Activated CD8-positive, alpha-beta memory T cell treated with anti-CD3 and anti-CD28 coated beads for 1 hour (primary cell): ENCODE data around the gene SETD2.
"Not testable (repeated sequence)": the region's sequence is repeated elsewhere in the genome, so short reads cannot be mapped to it uniquely, and the experiment has no call there.

Experiments
- DNase-seq, 2 donors: peaks; one replicate each; pipeline ENCODE4 v3.0.0-alpha.2; 2020; ENCODE audit warnings: low read depth in 1 of 2; ENCODE audit errors: extremely low read depth in 1 of 2

Gene SETD2

GRCh38 chr3:47104259-47104658 is 59.7 kb downstream of the SETD2 start:
- no peak for DNase-seq

- no peak for DNase-seq
Observed at GRCh38 chr3:47103619-47104018, 60.3 kb downstream of the SETD2 start.

- no peak for DNase-seq
Observed at GRCh38 chr3:47102081-47102600, 61.8 kb downstream of the SETD2 start.

DNA sequence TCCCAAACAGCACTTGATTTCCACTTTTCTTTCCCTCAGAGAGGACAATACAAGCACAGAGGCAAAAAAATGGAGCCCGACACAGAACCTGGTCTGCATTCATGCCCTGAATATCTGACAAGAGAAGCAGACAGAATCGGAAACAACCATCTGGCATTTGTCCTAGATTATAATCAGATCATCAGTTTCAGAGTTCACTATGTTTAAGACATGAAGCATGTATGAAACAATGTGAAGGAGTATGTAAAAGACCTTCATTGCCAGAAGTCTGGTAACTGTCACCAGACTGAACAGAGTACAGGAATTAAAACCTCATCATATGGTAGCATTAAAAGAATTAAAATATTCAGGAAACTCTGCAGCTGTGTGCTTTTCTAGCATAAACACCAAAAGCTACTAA is 65.0 kb downstream of the SETD2 start:
- DNase-seq: no peak

DNA sequence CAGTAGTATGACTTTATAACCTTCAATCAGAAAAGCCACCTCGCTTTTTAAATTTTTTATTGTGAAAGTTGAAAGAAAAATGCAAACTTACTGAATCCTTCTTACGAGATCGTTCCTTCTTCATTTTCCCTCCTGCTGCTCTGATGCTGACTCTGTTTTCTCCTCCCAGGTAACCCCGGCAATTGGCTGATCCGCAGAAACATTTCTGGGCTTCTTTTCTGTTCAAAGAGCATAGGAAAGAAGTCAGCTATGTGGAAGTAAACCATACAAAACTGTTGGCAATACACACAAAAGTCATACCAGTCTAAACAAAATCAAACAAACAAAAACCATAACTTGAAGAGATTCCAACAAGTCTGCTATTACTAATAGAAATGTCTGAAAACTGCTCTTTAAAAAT is 66.0 kb downstream of the SETD2 start:
- DNase-seq: no peak

DNA sequence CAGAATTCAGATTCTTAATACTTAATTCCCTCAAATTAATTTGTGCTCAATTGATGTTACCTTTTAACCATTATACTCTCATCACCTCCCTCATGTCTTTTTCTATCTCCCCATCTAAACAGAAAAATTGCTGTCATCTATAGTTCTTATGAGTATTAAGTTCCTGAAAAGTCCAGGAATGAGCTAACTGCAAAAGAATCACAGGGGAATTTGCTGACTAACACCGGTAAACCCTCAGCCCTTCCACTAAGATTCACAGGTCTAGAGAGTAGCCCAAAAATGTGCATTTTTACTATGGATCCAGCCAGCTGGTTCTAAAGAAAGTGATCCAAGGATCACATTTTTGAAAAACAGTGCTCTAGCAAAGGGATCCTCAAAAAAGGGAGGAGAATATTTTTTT is 67.0 kb downstream of the SETD2 start:
- no peak for DNase-seq

DNA sequence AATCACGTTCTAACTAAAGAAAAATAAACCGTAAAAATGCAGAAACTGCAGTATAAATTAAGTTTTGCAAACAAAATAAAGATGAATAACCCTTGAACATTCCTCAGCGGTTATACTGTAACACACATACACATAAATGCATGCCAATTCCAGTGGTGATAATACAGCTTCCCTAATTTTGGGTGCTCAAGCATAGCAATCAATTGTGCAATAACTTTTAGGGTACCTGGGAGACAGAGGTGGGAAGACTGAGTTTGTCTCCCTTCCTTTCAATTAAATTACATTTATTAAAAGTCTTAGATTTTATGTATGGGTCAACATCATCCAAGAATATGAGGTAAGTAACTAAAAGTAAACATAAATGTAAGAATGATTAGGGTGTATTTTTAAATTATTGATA is 71.8 kb downstream of the SETD2 start:
- DNase-seq: no peak

DNA sequence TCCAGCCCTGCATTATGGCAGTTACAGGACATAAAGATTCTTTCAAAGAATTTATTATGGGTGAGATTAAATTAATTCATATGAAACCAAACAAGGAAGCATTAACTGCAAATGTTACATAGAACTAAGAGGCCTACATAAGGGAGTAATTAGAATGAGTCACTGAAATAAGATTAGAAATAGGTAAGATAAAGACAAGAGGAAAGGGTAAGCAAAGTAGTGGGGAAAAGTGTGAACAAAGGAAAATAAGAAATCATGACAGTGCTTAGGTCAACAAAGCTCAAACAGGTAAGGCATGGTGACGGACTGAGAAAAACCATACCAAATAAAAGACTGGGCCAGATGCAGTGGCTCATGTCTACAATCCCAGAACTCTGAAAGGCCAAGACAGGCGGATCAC is 74.3 kb downstream of the SETD2 start:
- DNase-seq: no peak

DNA sequence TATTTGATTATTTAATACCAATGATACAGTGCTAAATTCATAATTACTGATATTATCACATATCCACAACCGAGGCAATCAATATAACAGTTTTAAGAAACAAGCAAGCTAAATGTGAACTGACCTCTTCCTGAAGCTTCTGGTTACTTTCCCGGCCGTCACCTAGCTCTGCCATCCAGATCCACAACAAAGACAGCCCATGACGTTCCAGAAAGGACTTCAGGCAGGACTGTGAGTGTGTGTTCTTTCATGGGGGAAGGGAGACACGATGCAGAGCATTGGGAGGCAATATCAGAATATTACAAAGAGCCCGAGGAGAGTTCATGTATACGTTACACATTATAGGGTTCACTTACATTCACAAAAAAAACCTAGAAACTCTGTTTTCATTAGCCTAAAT is 77.8 kb downstream of the SETD2 start:
- DNase-seq: no peak

DNA sequence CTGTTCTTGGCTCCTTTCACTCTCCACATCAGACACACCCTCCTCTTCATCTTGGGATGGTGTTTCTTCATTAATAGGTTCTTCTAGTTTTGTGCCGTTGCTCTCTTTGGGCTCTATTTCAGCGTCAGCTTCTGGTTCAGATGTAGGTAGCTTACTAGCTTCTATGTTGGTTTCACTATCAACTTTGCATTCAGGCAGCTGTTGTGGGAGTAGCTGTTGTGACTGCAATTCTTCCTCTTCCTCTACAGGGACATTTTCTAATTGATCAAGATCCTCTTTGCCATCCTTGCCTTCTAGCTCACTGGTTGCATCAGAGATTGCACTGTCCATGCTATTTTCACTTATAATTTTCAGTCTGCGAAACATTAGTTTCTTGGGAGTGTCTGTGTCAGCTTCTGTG is 80.1 kb downstream of the SETD2 start:
- no peak for DNase-seq

- DNase-seq: no peak
Observed at GRCh38 chr3:47082519-47082918, 81.4 kb downstream of the SETD2 start.

- no peak for DNase-seq
Observed at GRCh38 chr3:47079432-47079831, 84.5 kb downstream of the SETD2 start.

GRCh38 chr3:47073685-47074084 is 90.2 kb downstream of the SETD2 start:
- no peak for DNase-seq

DNA sequence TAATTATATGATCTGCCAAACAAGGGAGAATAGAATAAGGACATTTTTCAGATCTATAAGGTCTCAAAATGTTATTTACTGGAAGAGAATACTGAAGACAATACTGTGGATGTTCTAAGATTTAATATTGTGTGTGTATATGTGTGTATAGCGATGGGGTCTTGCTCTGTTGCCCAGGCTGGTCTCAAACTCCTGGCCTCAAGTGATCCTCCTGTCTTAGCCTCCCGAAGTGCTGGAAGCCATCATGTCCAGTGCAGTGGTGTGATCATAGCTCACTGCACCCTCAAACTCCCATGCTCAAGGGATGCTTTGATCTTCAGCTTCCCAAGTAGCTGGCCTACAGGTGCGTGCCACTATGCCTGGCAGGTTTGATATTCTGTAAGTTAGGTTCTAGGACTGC is 93.1 kb downstream of the SETD2 start:
- DNase-seq: no peak

DNA sequence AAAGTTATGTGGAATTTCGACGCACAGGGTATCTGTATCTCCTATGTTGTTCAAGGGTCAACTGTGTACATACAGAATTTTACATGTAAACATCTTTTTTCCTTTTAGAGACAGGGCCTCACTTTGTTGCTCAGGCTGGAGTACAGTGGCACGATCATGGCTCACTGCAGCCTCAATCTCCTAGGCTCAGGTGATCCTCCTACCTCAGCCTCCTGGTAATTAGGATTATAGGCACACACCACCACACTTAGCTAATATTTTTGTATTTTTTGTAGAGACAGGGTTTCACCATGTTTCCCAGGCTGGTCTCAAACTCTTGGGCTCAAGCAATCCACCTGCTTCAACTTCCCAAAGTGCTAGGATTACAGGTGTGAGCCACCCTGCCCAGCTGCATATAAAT is 97.7 kb downstream of the SETD2 start:
- not testable (repeated sequence) for DNase-seq

DNA sequence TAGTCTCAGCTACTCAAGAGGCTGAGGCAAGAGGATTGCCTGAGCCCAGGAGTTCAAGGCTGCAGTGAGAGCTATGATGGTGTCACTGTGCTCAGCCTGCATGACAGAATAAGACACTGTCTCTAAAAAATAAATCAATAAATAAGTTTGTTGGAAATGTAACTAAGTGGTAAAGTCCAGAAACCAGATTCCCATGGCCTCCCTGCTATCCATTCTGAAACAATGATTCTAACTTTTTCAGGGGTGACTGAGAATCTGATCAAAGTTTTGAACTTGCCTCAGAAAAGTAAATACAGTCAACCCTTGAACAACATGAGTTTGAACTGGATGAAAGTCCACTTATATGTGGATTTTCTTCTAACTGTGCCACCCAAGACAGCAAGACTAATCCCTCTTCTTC is 98.2 kb downstream of the SETD2 start:
- DNase-seq: no peak

DNA sequence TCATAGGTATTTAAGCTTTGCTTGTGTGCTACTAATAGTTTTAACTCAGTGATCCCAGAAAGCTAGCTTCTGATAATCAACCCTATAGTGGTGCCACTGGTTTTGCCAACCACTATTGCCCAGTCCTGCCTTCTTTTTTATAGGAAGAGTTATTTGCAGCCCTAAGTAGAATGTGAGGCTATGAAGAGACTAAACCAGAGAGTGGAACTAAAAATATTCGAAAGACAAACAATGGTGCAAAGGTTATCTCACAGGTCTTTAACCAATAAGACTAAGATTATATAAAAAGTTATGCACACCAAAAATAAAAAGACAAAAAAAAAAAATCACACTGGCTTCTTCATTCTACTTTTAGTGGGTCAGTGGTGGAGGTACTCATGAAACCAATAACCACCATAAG is 98.9 kb downstream of the SETD2 start:
- no peak for DNase-seq

- peak; percentile 20 to 40 for DNase-seq
Observed at GRCh38 chr3:47057212-47057671, 106.7 kb downstream of the SETD2 start.

DNA sequence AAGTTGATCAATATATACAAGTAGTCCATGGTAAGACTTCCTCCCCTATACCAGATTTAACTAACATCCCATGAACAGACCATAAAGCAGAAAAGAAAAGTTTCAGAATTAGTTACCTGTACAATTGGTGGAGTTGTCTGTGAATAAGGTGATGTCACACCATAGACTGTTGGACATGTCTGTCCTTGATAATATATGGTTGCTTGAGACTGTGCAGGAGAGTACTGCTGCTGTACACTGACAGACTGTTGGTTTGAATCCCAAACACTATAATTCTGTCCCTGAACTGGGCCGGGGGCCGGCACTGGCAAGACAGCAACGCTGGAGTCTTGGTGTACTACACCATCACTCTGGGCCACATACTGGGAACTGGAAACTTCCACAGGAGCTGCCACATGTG is 107.2 kb downstream of the SETD2 start:
- DNase-seq: no peak

GRCh38 chr3:47054412-47054811 is 109.5 kb downstream of the SETD2 start:
- no peak for DNase-seq

DNA sequence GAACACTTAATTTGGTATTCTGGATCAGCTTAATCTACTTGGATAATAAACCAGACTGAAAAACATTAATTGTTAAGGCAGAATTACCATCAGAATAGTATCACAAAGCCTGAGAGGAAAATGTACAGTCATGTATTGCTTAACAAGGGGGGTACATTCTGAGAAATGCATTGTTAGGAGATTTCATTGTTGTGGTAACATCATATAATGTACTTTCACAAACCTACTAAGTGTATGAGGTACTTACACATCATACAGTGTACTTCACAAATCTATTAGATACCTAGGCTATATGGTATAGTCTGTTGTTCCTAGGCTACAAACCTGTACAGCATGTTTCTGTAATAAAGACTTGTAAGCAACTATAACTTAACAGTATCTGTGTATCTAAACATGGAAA is 116.2 kb downstream of the SETD2 start:
- DNase-seq: no peak

- DNase-seq: no peak
Observed at GRCh38 chr3:47047069-47047468, 116.8 kb downstream of the SETD2 start.

- no peak for DNase-seq
Observed at GRCh38 chr3:47042231-47042791, 121.6 kb downstream of the SETD2 start.
